ENCODE results near the gene PRKCH. TPM values are rescaled to one million over a fixed set of nuclear protein-coding genes. Genes with fewer than 3 reads are reported as not detected.

Gene PRKCH
- polyA plus RNA-seq, 2 of the 4 experiments (the other 2 are of a cell fraction), result 10.0 to 10.2 TPM

- no peak for FAIRE-seq
Measured at GRCh38 chr14:61504901-61505300, 183.5 kb downstream of the PRKCH start.

GRCh38 chr14:61505815-61506809 is 184.7 kb downstream of the PRKCH start:
- H3K27ac ChIP-seq, result peak overlapping the region in 1 of 2 experiments; percentile 58; a peak in 3 of 6 replicates
- CTCF ChIA-PET, result interaction anchor here (0.6 to 2.4 kb wide), 3 partner anchors 14 to 225 kb away, joined by 3 to 12 read pairs (median 3); no protein-coding TSS in a partner anchor
- no peak overlapping the region for H3K4me2 ChIP-seq
- POLR2A ChIA-PET, result no interaction called here
- no peak overlapping the region for H3K4me3 ChIP-seq
- no peak for ATAC-seq
- DNase-seq (ENCODE audit: low read depth in 1 of 2, low spot score in 1 of 2), result no peak
- TF ChIP-seq NR3C1 (IDR thresholded peaks at IDR 0.05) (no peak), EP300 (IDR thresholded peaks at IDR 0.05) (no peak)
- peaks cover 21% of the 10 kb centered on the region for H3K4me1 ChIP-seq
- FAIRE-seq, result no peak
- no peaks in the 10 kb centered on the region for H3K9me3 ChIP-seq
- 91% methylated on average over 9 of the region's 9 CpGs for WGBS (ENCODE audit: missing lambda C conversion rate)

More at GRCh38 chr14:61504901-61505300, 183.5 kb downstream of the PRKCH start:
- no peak for DNase-seq (ENCODE audit: low read depth in 1 of 2, low spot score in 1 of 2)
- peak overlapping the region in 1 of 2 experiments; percentile 12; a peak in 3 of 6 replicates for H3K27ac ChIP-seq
- ChIA-PET POLR2A (no interaction called here), CTCF (interaction anchor here (0.6 to 2.4 kb wide), 4 partner anchors 13 to 261 kb away, joined by 3 to 12 read pairs (median 3); no protein-coding TSS in a partner anchor)
- H3K4me2 ChIP-seq, result no peak overlapping the region
- peaks cover 15% of the 10 kb centered on the region for H3K4me1 ChIP-seq
- 68% methylated on average over 2 of the region's 2 CpGs for WGBS (ENCODE audit: missing lambda C conversion rate)
- no peak overlapping the region for H3K4me3 ChIP-seq
- H3K9me3 ChIP-seq, result no peaks in the 10 kb centered on the region
- ATAC-seq, result no peak
- no peak for TF ChIP-seq HMGXB4 (CRISPR knock-in tag; IDR thresholded peaks at IDR 0.05; ENCODE audit: borderline replicate concordance)
- no peak for TF ChIP-seq SREBF2 (IDR thresholded peaks at IDR 0.05)
- no peak for TF ChIP-seq JUN (IDR thresholded peaks at IDR 0.05)
- no peak for TF ChIP-seq ZC3H11A (IDR thresholded peaks at IDR 0.05)
- TF ChIP-seq JUNB (IDR thresholded peaks at IDR 0.05), result no peak

GRCh38 chr14:61508526-61508925 is 187.1 kb downstream of the PRKCH start:
- Histone ChIP-seq H3K4me1 (peaks cover 31% of the 10 kb centered on the region), H3K4me3 (no peak overlapping the region), H3K4me2 (no peak overlapping the region), H3K27ac (peak overlapping the region; percentile 22 to 81; a peak in 3 of 6 replicates), H3K9me3 (no peaks in the 10 kb centered on the region)
- WGBS (ENCODE audit: missing lambda C conversion rate), result 80% methylated on average over 2 of the region's 2 CpGs
- no peak for DNase-seq (ENCODE audit: low read depth in 1 of 2, low spot score in 1 of 2)
- ChIA-PET CTCF (interaction anchor here (1.9 kb wide), 1 partner anchor 14 kb away, joined by 4 read pairs; no protein-coding TSS in a partner anchor), POLR2A (no interaction called here)
- FAIRE-seq, result no peak
- TF ChIP-seq USF2 (IDR thresholded peaks at IDR 0.05) (no peak), POLR2A (IDR thresholded peaks at IDR 0.05; ENCODE audit: low read length) (no peak), HDAC2 (IDR thresholded peaks at IDR 0.05) (no peak), ZNF302 (CRISPR knock-in tag; IDR thresholded peaks at IDR 0.05) (no peak), SREBF2 (IDR thresholded peaks at IDR 0.05) (no peak), GATA3 (IDR thresholded peaks at IDR 0.05; ENCODE audit: borderline replicate concordance) (no peak), POLR2AphosphoS2 (conservative IDR thresholded peaks at IDR 0.05; ENCODE audit: low read length) (no peak), HEYL (CRISPR knock-in tag; IDR thresholded peaks at IDR 0.05) (no peak), FOSB (CRISPR knock-in tag; IDR thresholded peaks at IDR 0.05) (no peak), PBX3 (IDR thresholded peaks at IDR 0.05) (no peak), FOSL2 (IDR thresholded peaks at IDR 0.05) (no peak), FOSL2 (CRISPR knock-in tag; IDR thresholded peaks at IDR 0.05) (no peak), CEBPB (IDR thresholded peaks at IDR 0.05) (no peak), ESRRA (IDR thresholded peaks at IDR 0.05; ENCODE audit: borderline replicate concordance, low read length) (no peak), RNF2 (IDR thresholded peaks at IDR 0.05; ENCODE audit: borderline replicate concordance, low read depth) (no peak), MAX (IDR thresholded peaks at IDR 0.05) (no peak), NFE2L2 (conservative IDR thresholded peaks at IDR 0.05; ENCODE audit: low read length) (no peak)
- no peak for ATAC-seq

Measured in A549 (cell line).